Natural killer cell (primary cell): ENCODE measurements around the gene BORCS5. TPM values are rescaled to one million over a fixed set of nuclear protein-coding genes. Genes with fewer than 3 reads are reported as not detected.

Experiments
- ATAC-seq, 3 donors: fragments of 150-1000 bp in 2 of 3; fragments of 200-7000 bp in 1 of 3; cut with Tn5 transposase; 1 replicate in 1 of 3; 2 replicates in 2 of 3; pipeline ENCODE4 v1.10.0; 2021; ENCODE audit warnings: mild to moderate bottlenecking in 2 of 3, moderate library complexity in 2 of 3
- DNase-seq, 2 donors: peaks; one replicate each; pipeline versions ENCODE4 v3.0.0 to v3.0.0-alpha.2; 2013 to 2021; ENCODE audit warnings: mixed read lengths in 1 of 2
- H3K27ac ChIP-seq: one replicate; pipeline ENCODE4 v1.5.1; 2013; ENCODE audit warnings: mild to moderate bottlenecking, low read length
- H3K27me3 ChIP-seq: one replicate; pipeline ENCODE4 v1.6.1; 2013; ENCODE audit warnings: low read length; ENCODE audit not compliant: control insufficient read depth, insufficient read depth
- H3K36me3 ChIP-seq: one replicate; pipeline ENCODE4 v1.6.1; 2013; ENCODE audit warnings: low read length; ENCODE audit not compliant: control insufficient read depth, insufficient read depth
- H3K4me1 ChIP-seq: one replicate; pipeline ENCODE4 v1.6.1; 2013; ENCODE audit warnings: low read length; ENCODE audit not compliant: control insufficient read depth, insufficient read depth
- H3K4me3 ChIP-seq: one replicate; pipeline ENCODE4 v1.5.1; 2013; ENCODE audit warnings: low read length
- H3K9me3 ChIP-seq: one replicate; pipeline ENCODE4 v1.6.1; 2013; ENCODE audit warnings: low read length; ENCODE audit not compliant: control insufficient read depth, insufficient read depth
- H3K27ac Mint-ChIP-seq, 2 donors: one replicate each; pipeline ENCODE4 v1.8.0; 2022; ENCODE audit warnings: mild to moderate bottlenecking in 2 of 2, mixed read lengths in 2 of 2, moderate library complexity in 1 of 2
- H3K27me3 Mint-ChIP-seq, 2 donors: one replicate each; pipeline ENCODE4 v1.8.0; 2022; ENCODE audit warnings: low read depth in 2 of 2, mixed read lengths in 2 of 2
- H3K36me3 Mint-ChIP-seq: one replicate; pipeline ENCODE4 v1.8.0; 2022; ENCODE audit warnings: mixed read lengths
- H3K4me1 Mint-ChIP-seq, 2 donors: one replicate each; pipeline ENCODE4 v1.8.0; 2022; ENCODE audit warnings: mixed read lengths in 2 of 2
- H3K4me3 Mint-ChIP-seq: one replicate; pipeline ENCODE4 v1.8.0; 2022; ENCODE audit warnings: mild to moderate bottlenecking, moderate library complexity, mixed read lengths
- H3K9me3 Mint-ChIP-seq, 2 donors: one replicate each; pipeline ENCODE4 v1.8.0; 2022; ENCODE audit warnings: mixed read lengths in 2 of 2
- WGBS: methylation state at CpG from one replicate; pipeline ENCODE4 v1.1.7; 2013; ENCODE audit warnings: missing lambda C conversion rate; ENCODE audit not compliant: insufficient coverage; 5-methylcytosine and 5-hydroxymethylcytosine counted together
- intact Hi-C: fragments of 100-400 bp; cut with micrococcal nuclease; formaldehyde crosslinking; loops from one replicate; pipeline ENCODE4 v1.14.2; 2022
- total RNA-seq, 4 donors: library from RNA; stranded (reverse); fragments of 120-200 nt in 1 of 4; gene quantifications; one replicate each; pipeline versions ENCODE4 v1.2.3 to v1.2.4, GENCODE V29; 2013 to 2022
- TF ChIP-seq, protein P1 (sequence below): fragments of 200-600 bp; IDR thresholded peaks from one replicate; pipeline ENCODE4 v1.8.0; 2022; ENCODE audit warnings: antibody characterized with exemption

Gene BORCS5
- total RNA-seq, 3 donors from 2014 or later (not counting 1 experiment from before 2014, with no cell fraction given), result 28.5 to 32.8 (median 29.2) TPM

DNA sequence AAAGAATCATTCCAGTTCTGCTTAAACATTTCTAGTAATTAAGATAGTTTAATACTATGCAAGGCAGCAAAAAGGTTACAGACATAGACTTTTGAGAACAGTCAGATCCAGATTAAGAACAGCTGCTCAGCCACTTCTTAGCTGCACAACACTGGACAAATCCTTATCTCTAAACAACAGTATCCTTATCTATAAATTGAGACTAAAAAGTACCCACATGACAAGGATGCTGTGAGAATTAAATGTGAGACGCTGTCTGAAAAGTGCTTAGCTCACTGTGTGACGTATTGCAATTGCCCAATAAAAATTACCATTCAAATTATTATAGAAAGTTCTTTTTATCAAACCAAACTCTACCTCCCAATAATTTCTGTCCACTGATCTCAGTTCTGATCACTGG lies 35.5 kb downstream of the BORCS5 start:
- no peaks in the 10 kb centered on the region for H3K9me3 Mint-ChIP-seq
- Histone ChIP-seq H3K27ac (no peak overlapping the region), H3K4me3 (no peak overlapping the region), H3K27me3 (no peaks in the 10 kb centered on the region), H3K9me3 (no peaks in the 10 kb centered on the region), H3K36me3 (no peaks in the 10 kb centered on the region), H3K4me1 (no peaks in the 10 kb centered on the region)
- no peaks in the 10 kb centered on the region for H3K27me3 Mint-ChIP-seq
- 100% methylated on average over 1 of the region's 2 CpGs for WGBS
- H3K36me3 Mint-ChIP-seq, result no peaks in the 10 kb centered on the region
- no peak overlapping the region for H3K27ac Mint-ChIP-seq
- intact Hi-C loops, result no loop called here
- H3K4me1 Mint-ChIP-seq, result peaks cover 18 to 23% of the 10 kb centered on the region in 2 donors
- ATAC-seq, result peak in 1 of 3 donors; percentile 85
- TF ChIP-seq, protein P1, sequence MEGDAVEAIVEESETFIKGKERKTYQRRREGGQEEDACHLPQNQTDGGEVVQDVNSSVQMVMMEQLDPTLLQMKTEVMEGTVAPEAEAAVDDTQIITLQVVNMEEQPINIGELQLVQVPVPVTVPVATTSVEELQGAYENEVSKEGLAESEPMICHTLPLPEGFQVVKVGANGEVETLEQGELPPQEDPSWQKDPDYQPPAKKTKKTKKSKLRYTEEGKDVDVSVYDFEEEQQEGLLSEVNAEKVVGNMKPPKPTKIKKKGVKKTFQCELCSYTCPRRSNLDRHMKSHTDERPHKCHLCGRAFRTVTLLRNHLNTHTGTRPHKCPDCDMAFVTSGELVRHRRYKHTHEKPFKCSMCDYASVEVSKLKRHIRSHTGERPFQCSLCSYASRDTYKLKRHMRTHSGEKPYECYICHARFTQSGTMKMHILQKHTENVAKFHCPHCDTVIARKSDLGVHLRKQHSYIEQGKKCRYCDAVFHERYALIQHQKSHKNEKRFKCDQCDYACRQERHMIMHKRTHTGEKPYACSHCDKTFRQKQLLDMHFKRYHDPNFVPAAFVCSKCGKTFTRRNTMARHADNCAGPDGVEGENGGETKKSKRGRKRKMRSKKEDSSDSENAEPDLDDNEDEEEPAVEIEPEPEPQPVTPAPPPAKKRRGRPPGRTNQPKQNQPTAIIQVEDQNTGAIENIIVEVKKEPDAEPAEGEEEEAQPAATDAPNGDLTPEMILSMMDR, result no peak
- no peak for DNase-seq
- H3K4me3 Mint-ChIP-seq, result no peak overlapping the region

DNA sequence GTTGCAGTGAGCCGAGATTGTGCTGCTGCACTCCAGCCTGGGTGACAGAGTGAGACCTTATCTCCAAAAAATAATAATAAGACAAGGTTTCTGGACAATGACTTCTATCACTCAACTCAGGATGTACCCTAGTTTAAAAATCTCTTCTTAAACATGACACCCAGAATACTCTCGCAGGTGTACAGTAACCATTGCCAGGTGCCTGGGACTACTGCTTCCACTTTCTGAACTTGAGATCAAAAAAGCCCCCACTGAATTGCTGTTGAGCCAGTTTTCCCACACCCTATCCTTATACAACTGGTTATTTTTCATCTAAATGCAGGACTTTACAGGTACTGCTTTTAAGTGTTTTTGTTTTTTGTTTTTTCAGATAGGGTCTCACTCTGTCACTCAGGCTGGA lies 36.3 kb downstream of the BORCS5 start:
- Mint-ChIP-seq H3K27me3 (no peaks in the 10 kb centered on the region), H3K36me3 (no peaks in the 10 kb centered on the region), H3K27ac (no peak overlapping the region), H3K9me3 (no peaks in the 10 kb centered on the region), H3K4me1 (peaks cover 11 to 18% of the 10 kb centered on the region in 2 donors), H3K4me3 (no peak overlapping the region)
- TF ChIP-seq, protein P1, result no peak
- Histone ChIP-seq H3K27ac (no peak overlapping the region), H3K27me3 (no peaks in the 10 kb centered on the region), H3K4me3 (no peak overlapping the region), H3K9me3 (no peaks in the 10 kb centered on the region), H3K36me3 (no peaks in the 10 kb centered on the region), H3K4me1 (no peaks in the 10 kb centered on the region)
- DNase-seq, result no peak
- 92% methylated on average over 2 of the region's 2 CpGs for WGBS
- intact Hi-C loops, result no loop called here
- ATAC-seq, result no peak

DNA sequence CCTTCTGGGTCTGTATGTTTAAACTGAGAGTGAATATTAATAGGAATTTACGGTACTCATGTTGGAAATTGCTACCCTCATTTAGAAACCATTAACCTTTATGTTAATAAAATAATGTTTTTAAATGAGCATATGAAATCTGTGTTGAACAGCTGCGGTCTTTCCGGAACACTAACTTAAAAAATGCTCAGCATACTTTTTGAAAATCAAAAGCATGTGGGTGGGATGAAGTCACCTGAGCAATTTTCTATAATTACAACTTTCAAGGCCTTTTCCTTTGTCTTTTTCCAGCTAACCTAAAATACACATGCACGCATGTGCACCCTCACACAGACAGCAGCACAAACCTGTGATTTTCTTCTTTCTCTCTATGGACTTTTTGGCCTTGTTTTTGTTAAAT lies 39.8 kb downstream of the BORCS5 start:
- no peaks in the 10 kb centered on the region for H3K27me3 Mint-ChIP-seq
- DNase-seq (no peak), ATAC-seq (no peak)
- 100% methylated on average over 1 of the region's 4 CpGs for WGBS
- no peaks in the 10 kb centered on the region for H3K4me1 ChIP-seq
- TF ChIP-seq, protein P1, result no peak
- no peak overlapping the region for H3K4me3 Mint-ChIP-seq
- no peaks in the 10 kb centered on the region for H3K9me3 Mint-ChIP-seq
- no peaks in the 10 kb centered on the region for H3K27me3 ChIP-seq
- H3K4me3 ChIP-seq, result no peak overlapping the region
- intact Hi-C loops, result no loop called here
- H3K36me3 Mint-ChIP-seq, result no peaks in the 10 kb centered on the region
- no peaks in the 10 kb centered on the region for H3K36me3 ChIP-seq
- no peak overlapping the region for H3K27ac ChIP-seq
- no peaks in the 10 kb centered on the region for H3K9me3 ChIP-seq
- H3K27ac Mint-ChIP-seq, result no peak overlapping the region
- peaks cover 29 to 33% of the 10 kb centered on the region in 2 donors for H3K4me1 Mint-ChIP-seq

DNA sequence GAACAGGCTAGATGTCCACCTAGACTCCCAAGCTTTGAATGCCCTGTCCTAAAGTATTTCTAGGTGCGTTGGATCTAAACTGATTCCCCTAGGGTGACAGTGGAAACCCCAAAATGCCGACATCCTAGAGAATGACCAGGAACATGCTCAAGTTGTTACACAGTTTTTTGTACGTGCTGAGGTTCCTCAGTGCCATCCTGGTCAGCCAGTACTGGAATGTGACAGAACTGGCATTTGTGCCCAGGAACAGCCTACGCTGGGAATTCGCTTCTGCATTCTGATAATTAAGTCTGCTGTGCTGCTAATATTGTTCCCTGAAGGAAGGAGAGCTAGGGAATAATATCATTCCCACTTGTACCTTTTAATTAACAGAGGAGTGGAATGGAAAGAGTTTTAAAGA lies 40.3 kb downstream of the BORCS5 start:
- H3K27ac Mint-ChIP-seq, result no peak overlapping the region
- DNase-seq (no peak), ATAC-seq (no peak)
- intact Hi-C loops, result no loop called here
- no peaks in the 10 kb centered on the region for H3K9me3 ChIP-seq
- peaks cover 29 to 33% of the 10 kb centered on the region in 2 donors for H3K4me1 Mint-ChIP-seq
- H3K27me3 Mint-ChIP-seq, result no peaks in the 10 kb centered on the region
- TF ChIP-seq, protein P1, result no peak
- H3K27ac ChIP-seq, result no peak overlapping the region
- no peak overlapping the region for H3K4me3 ChIP-seq
- H3K27me3 ChIP-seq, result no peaks in the 10 kb centered on the region
- H3K36me3 ChIP-seq, result no peaks in the 10 kb centered on the region
- WGBS, result 97% methylated on average over 5 of the region's 5 CpGs
- H3K4me1 ChIP-seq, result no peaks in the 10 kb centered on the region
- no peaks in the 10 kb centered on the region for H3K36me3 Mint-ChIP-seq
- H3K9me3 Mint-ChIP-seq, result no peaks in the 10 kb centered on the region
- H3K4me3 Mint-ChIP-seq, result no peak overlapping the region
